ENCODE results near the gene UGT1A6.
"Not testable (repeated sequence)": the region's sequence is repeated elsewhere in the genome, so short reads cannot be mapped to it uniquely, and the experiment has no call there.

GRCh38 chr2:233750689-233751088 lies 58.0 kb downstream of the UGT1A6 start:
- not testable (repeated sequence) for TF ChIP-seq CTCF, POLR2A, POLR2AphosphoS5, EP300 (IDR thresholded peaks at IDR 0.05)
